K562 (cell line): Measurements from ENCODE around the gene DALRD3. TPM values are rescaled to one million over a fixed set of nuclear protein-coding genes. Genes with fewer than 3 reads are reported as not detected.
A peak's percentile ranks its signal among the peaks of the same experiment; 100 is the strongest.

Source experiments
- ATAC-seq: fragments of 200-7000 bp; cut with Tn5 transposase; 3 replicates; pipeline ENCODE4 v1.9.1; 2020; ENCODE audit warnings: moderate library complexity
- BruUV-seq: library from RNA; stranded (reverse); fragments of 400-500 nt; replicated peaks from 2 replicates; lab custom pipeline; 2021; lab: Mats Ljungman, UMichigan
- CTCF ChIA-PET: fragments of 300-600 bp; formaldehyde crosslinking; extraction: SDS; loops from one replicate; lab custom pipeline; 2021; ENCODE audit warnings: low intra/inter-chr PET ratio; lab: Yijun Ruan, JAX
- POLR2A ChIA-PET: fragments of 300-600, 350-650 bp; sonication (Branson Sonifier 250); formaldehyde crosslinking; extraction: SDS; loops from one replicate; lab custom pipeline; 2021; ENCODE audit warnings: antibody characterized with exemption, inconsistent platforms; lab: Yijun Ruan, JAX
- DNase-seq, 4 experiments: peaks; one replicate each; pipeline versions ENCODE4 v3.0.0 to v3.0.0-alpha.2; 2011 to 2018; ENCODE audit warnings: low spot score in 3 of 4, mixed read lengths in 3 of 4; ENCODE audit errors: extremely low read depth in 1 of 4
- FAIRE-seq: peaks from 2 replicates; lab custom pipeline; 2011; peaks lifted over from hg19 to GRCh38; lab: Jason Lieb, UNC
- H2AFZ ChIP-seq: 2 replicates; pipeline ENCODE4 v1.6.0; 2011; ENCODE audit warnings: low read depth, low read length, control low read depth, inconsistent platforms
- H3K27ac ChIP-seq: fragments of 200-600 bp; 3 replicates; pipeline ENCODE4 v1.8.0; 2011; ENCODE audit warnings: low read depth, mild to moderate bottlenecking, control low read depth, inconsistent platforms, low read length, moderate library complexity, mixed read lengths; ENCODE audit errors: extremely low read depth
- H3K27me3 ChIP-seq, 2 experiments: fragments of 300-600 bp in 1 of 2; 2 replicates in 1 of 2; 3 replicates in 1 of 2; pipeline versions ENCODE4 v1.6.0 to v1.8.0; 2011; ENCODE audit warnings: inconsistent platforms in 2 of 2, low read length in 2 of 2, mild to moderate bottlenecking in 1 of 2, mixed read lengths in 1 of 2, moderate library complexity in 1 of 2; ENCODE audit not compliant: control insufficient read depth in 2 of 2, insufficient read depth in 2 of 2
- H3K36me3 ChIP-seq: fragments of 300-600 bp; 3 replicates; pipeline ENCODE4 v1.8.0; 2011; ENCODE audit warnings: mild to moderate bottlenecking, low read length, inconsistent platforms; ENCODE audit not compliant: control insufficient read depth, insufficient read depth
- H3K4me1 ChIP-seq, 2 experiments: fragments of 200-600 bp in 1 of 2; replicated peaks in 1 of 2; 2 replicates in 1 of 2; 3 replicates in 1 of 2; pipeline versions ENCODE4 v1.5.1 to v1.8.0; 2011; ENCODE audit warnings: inconsistent platforms in 2 of 2, low read length in 2 of 2, mild to moderate bottlenecking in 1 of 2, mixed read lengths in 1 of 2, moderate library complexity in 1 of 2; ENCODE audit not compliant: control insufficient read depth in 2 of 2, insufficient read depth in 2 of 2
- H3K4me2 ChIP-seq: 2 replicates; pipeline ENCODE4 v1.6.1; 2011; ENCODE audit warnings: low read length, control low read depth, inconsistent platforms, mixed read lengths; ENCODE audit not compliant: insufficient read depth
- H3K4me3 ChIP-seq: fragments of 200-600 bp; sonication (generic), shearing (Covaris generic); 2 replicates; pipeline ENCODE4 v1.5.1; 2016; ENCODE audit warnings: control low read depth, inconsistent platforms
- H3K79me2 ChIP-seq: fragments of 200-600 bp; 3 replicates; pipeline ENCODE4 v1.8.0; 2011; ENCODE audit warnings: low read length, inconsistent platforms; ENCODE audit not compliant: control insufficient read depth, insufficient read depth
- H3K9ac ChIP-seq, 2 experiments: 2 replicates each; pipeline versions ENCODE4 v1.6.0 to v1.6.1; 2011; ENCODE audit warnings: low read depth in 2 of 2, low read length in 2 of 2, control low read depth in 1 of 2, inconsistent platforms in 1 of 2, mild to moderate bottlenecking in 1 of 2, mixed read lengths in 1 of 2; ENCODE audit not compliant: insufficient read depth in 1 of 2
- H3K9me1 ChIP-seq: one replicate; pipeline ENCODE4 v1.6.0; 2011; ENCODE audit warnings: inconsistent platforms, mild to moderate bottlenecking, low read length, moderate library complexity; ENCODE audit not compliant: control insufficient read depth, insufficient read depth
- H3K9me3 ChIP-seq: replicated peaks from 2 replicates; pipeline ENCODE4 v1.5.1; 2011; ENCODE audit warnings: low read depth, low read length, inconsistent platforms; ENCODE audit not compliant: control insufficient read depth, insufficient read depth
- H4K20me1 ChIP-seq: replicated peaks from 2 replicates; pipeline ENCODE4 v1.6.1; 2011; ENCODE audit warnings: low read length, inconsistent platforms, mixed read lengths; ENCODE audit not compliant: control insufficient read depth, insufficient read depth
- BMI1 ChIP-seq: fragments of 150-350 bp; IDR thresholded peaks from 2 replicates; pipeline ENCODE4 v1.6.1; 2014; ENCODE audit warnings: low read length
- POLR2A ChIP-seq: fragments of 450-650 bp; conservative IDR thresholded peaks from 2 replicates; pipeline ENCODE4 v1.6.1; 2016
- RBM39 ChIP-seq: fragments of 200-400 bp; formaldehyde crosslinking; optimal IDR thresholded peaks from 2 replicates; pipeline ENCODE3; 2018; ENCODE audit warnings: low read depth, low read length
- SIN3A ChIP-seq, 2 experiments: fragments of 150-350 bp in 1 of 2; IDR thresholded peaks; 2 replicates each; pipeline ENCODE4 v1.6.1; 2011 to 2016; ENCODE audit warnings: borderline replicate concordance in 2 of 2, low read depth in 2 of 2, low read length in 2 of 2, mild to moderate bottlenecking in 2 of 2, moderate library complexity in 2 of 2; ENCODE audit not compliant: control insufficient read depth in 1 of 2
- SP1 ChIP-seq: sonication (generic); formaldehyde crosslinking; IDR thresholded peaks from 2 replicates; pipeline ENCODE4 v1.8.1; 2022; ENCODE audit warnings: mild to moderate bottlenecking, missing genetic modification reagents
- THAP12 ChIP-seq: fragments of 250-450 bp; sonication (Bioruptor Pico); IDR thresholded peaks from 2 replicates; pipeline ENCODE4 v1.9.0; 2021; ENCODE audit warnings: mild to moderate bottlenecking, inconsistent platforms
- ZNF395 ChIP-seq: fragments of 200-800 bp; sonication (Bioruptor generic); IDR thresholded peaks from 2 replicates; pipeline ENCODE4 v1.6.1; 2017; ENCODE audit warnings: missing genetic modification characterization, missing compliant biosample characterization
- WGBS: fragments of 100-300 bp; shearing (Covaris generic); methylation state at CpG from one replicate; pipeline ENCODE4 v1.1.6; 2016; ENCODE audit warnings: low coverage, mixed read lengths; ENCODE audit not compliant: insufficient coverage; ENCODE audit errors: missing lambda C conversion rate; 5-methylcytosine and 5-hydroxymethylcytosine counted together
- in situ Hi-C: fragments of 300-500 bp; cut with MboI; formaldehyde crosslinking; loops from 4 replicates; pipeline ENCODE4 v1.15.0; 2018; ENCODE audit warnings: inconsistent platforms, mixed read lengths
- intact Hi-C: fragments of 100-400 bp; cut with micrococcal nuclease; formaldehyde crosslinking; loops from 2 replicates; pipeline ENCODE4 v1.14.2; 2022
- polyA plus RNA-seq, 8 experiments: library from polyadenylated mRNA; depleted of rRNA in 4 of 8; stranded (reverse) in 5 of 8; unstranded in 3 of 8; fragments of >200 nt; fragmentation: Nextera tagmentation in 2 of 8; fragmentation: Illumina TruSeq in 1 of 8; extraction: Ambion mirVana in 2 of 8; extraction: Trizol in 1 of 8; gene quantifications; 2 replicates each; pipeline versions ENCODE4 v1.2.1 to v1.2.3, GENCODE V29; 2011 to 2014; ENCODE audit warnings: inconsistent platforms in 1 of 8, missing spikeins in 1 of 8
- total RNA-seq, 7 experiments: library from RNA; depleted of rRNA in 6 of 7; stranded (reverse); fragments of >200 nt in 6 of 7; fragmentation: Illumina TruSeq in 2 of 7; extraction: Trizol in 2 of 7; gene quantifications; 2 replicates each; pipeline versions ENCODE4 v1.2.1 to v1.2.3, GENCODE V29; 2011 to 2021; ENCODE audit warnings: low replicate concordance in 1 of 7

The DALRD3 gene
- total and polyA plus RNA-seq, 9 of the 15 experiments (the other 6 are each of a cell fraction or from before 2014, with no cell fraction given) = 6.6 to 31.3 (median 14.4) TPM

GRCh38 chr3:49022688-49023171 is 4.3 kb upstream of the DALRD3 start:
- Histone ChIP-seq H3K36me3 (peaks cover 54% of the 10 kb centered on the region), H3K79me2 (peaks cover 88% of the 10 kb centered on the region), H3K4me1 (peaks cover 15 to 62% of the 10 kb centered on the region in 2 experiments; a peak in 4 of 5 replicates), H3K27me3 (no peaks in the 10 kb centered on the region), H2AFZ (no peak overlapping the region), H4K20me1 (peaks cover 13% of the 10 kb centered on the region), H3K4me3 (peak overlapping the region; percentile 74), H3K9ac (peak overlapping the region; percentile 92 to 98), H3K9me1 (peaks cover 9% of the 10 kb centered on the region), H3K27ac (peak overlapping the region; percentile 99), H3K4me2 (peak overlapping the region; percentile 91), H3K9me3 (no peaks in the 10 kb centered on the region)
- FAIRE-seq = no peak
- no TSS peak for BruUV-seq
- no peak for ATAC-seq
- ChIA-PET CTCF (no interaction called here), POLR2A (interaction anchor here (0.6 to 8.4 kb wide), 9 partner anchors 10 to 577 kb away, joined by 3 to 104 read pairs (median 4); partner anchors contain the start of genes QRICH1 and WDR6)
- in situ Hi-C loops = no loop called here
- intact Hi-C loops = loop anchor here (10.0 kb wide), 1 partner anchor 142 kb away; the partner anchor contains the start of gene CCDC71
- peak; percentile 10 for TF ChIP-seq RBM39
- peak in 1 of 2 experiments; percentile 21; a peak in 1 of 4 replicates for TF ChIP-seq SIN3A (IDR thresholded peaks at IDR 0.05; ENCODE audit: borderline replicate concordance in 2 of 2, control insufficient read depth in 1 of 2, low read depth in 2 of 2, low read length in 2 of 2)
- 0 out of 2 replicates have a peak, but pooled peaks have one; percentile 34 for TF ChIP-seq SP1 (CRISPR knock-in tag)
- TF ChIP-seq ZNF395 = no peak
- TF ChIP-seq POLR2A = 0 out of 2 replicates have a peak, but pooled peaks have one; percentile 10
- 0 out of 2 replicates have a peak, but pooled peaks have one; percentile 27 for TF ChIP-seq THAP12 (CRISPR knock-in tag)
- TF ChIP-seq BMI1 = no peak
- 14% methylated on average over 12 of the region's 12 CpGs for WGBS
- DNase-seq = peak in 1 of 4 experiments; percentile 11
